IPS-11a (cell line): ENCODE measurements around the gene OR4E1.
"Not testable (repeated sequence)": the region's sequence is repeated elsewhere in the genome, so short reads cannot be mapped to it uniquely, and the experiment has no call there.

ENCODE experiments used
- H3K4me3 ChIP-seq: one replicate; pipeline ENCODE4 v1.5.1; 2013; ENCODE audit warnings: low read depth, low read length, control low read depth

Gene OR4E1, protein sequence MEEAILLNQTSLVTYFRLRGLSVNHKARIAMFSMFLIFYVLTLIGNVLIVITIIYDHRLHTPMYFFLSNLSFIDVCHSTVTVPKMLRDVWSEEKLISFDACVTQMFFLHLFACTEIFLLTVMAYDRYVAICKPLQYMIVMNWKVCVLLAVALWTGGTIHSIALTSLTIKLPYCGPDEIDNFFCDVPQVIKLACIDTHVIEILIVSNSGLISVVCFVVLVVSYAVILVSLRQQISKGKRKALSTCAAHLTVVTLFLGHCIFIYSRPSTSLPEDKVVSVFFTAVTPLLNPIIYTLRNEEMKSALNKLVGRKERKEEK

DNA sequence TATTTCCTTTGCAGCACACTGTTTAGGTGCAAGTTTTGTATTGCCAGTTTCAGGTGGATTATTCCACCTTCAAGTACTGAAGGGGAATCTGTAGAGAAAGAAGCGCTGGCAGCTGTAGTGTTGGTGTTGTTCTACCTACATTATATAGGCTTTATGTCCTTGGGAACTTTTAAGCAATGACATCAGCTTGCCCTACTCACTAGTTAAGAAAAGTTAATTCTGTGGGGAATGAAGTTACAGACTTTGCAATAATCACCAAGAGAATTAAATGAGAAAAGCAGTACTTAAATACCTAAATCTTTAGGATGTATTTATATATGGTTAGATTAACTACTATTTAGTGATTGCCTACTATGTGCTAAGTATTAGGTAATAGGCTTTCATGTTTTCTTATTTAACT, at the start of gene OR4E1:
Gene OR4E1 (minus strand): TSS at position 101 of the 400 bp plus-strand sequence. CDS start 2,883 bp downstream, outside the sequence.
- no peak within 1 kb of the TSS for H3K4me3 ChIP-seq

DNA sequence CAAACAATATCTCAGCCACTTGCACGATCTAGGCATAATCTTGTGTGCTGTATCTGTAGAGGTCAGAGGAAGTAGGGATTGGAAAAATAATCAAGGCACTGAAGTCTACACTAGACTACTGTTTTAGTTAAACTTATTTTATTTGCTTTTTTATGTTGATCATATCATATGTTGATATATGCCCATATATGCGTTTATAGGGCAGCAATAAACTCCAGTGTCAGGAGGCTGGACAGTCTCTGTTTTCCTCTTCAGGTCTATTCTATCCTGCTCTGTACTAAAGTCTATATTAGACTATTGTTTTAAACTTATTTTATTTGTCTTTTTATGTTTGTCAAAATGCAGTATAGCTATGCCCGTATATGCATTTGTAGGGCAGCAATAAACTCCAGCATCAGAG, 47.9 kb upstream of the OR4E1 start:
- H3K4me3 ChIP-seq: no peak overlapping the region

DNA sequence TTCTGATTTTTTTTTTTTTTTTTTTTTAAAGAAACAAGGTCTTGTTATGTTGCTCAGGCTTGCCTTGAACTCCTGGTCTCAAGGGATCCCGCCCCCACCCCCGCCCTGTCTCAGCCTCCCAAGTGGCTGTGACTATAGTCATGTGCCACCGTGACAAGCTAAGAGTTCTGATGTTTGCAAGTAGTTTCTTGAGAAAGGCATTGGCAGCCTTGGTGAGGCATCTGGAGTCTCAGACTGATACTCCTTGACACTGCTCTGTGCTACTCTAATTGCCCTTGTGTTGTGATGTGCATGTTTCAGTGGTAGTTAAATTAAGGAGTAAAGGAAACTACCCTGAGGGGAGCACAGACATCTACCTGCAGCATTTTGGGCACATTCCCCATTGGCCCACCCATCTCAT, 46.2 kb upstream of the OR4E1 start:
- no peak overlapping the region for H3K4me3 ChIP-seq

- no peak overlapping the region for H3K4me3 ChIP-seq
These were observed 40.8 kb upstream of the OR4E1 start for GRCh38 chr14:21714318-21714929.

- no peak overlapping the region for H3K4me3 ChIP-seq
These were observed 38.4 kb upstream of the OR4E1 start for GRCh38 chr14:21712036-21712435.

DNA sequence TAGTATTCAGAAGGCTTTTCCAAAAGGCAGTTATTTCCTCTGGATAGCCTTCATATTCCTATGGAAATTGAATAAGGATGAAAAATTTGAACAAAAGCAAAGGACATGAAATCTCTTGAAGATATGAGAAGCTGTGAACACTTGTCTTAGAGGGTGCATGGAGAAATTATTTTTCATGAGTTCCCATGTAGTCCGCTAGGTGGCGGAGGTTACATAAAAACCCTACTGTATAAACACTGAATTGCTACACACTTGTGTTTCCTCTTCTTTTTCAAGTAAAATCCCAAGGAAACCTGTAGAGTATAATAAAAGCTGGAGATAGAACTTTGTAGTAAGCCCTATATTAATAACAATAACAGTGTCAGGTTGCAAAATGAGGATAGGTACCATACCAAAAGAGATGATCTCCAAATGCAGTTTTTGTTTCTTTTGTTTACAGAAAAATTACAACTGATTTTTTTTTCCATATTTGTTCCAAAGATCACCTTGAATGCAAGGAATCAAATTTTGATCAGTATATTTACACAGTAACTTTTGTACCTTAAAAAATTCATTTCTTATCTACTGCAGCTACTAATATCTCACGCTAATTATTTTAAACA, 37.8 kb upstream of the OR4E1 start:
- H3K4me3 ChIP-seq: no peak overlapping the region

DNA sequence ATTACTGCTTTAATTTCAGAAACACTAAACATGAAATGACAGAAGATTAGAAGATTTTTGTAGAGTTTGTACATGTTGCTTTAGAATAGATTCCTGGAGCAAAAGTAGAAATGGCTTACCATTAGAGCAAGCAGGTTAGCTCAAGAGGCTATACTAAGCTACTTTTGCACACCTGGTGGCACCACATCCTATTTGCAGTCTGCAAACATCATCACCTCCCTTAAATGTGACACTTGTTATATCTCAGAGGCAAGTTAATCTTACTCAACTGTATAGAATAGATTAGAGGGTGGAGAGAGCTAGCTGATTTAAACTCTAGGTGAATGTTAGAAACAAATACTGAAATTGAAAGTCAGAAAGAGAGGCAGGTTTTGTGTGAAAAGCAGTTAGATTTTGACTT, 30.7 kb upstream of the OR4E1 start:
- no peak overlapping the region for H3K4me3 ChIP-seq

GRCh38 chr14:21703357-21704326, 30.0 kb upstream of the OR4E1 start:
- H3K4me3 ChIP-seq: no peak overlapping the region

DNA sequence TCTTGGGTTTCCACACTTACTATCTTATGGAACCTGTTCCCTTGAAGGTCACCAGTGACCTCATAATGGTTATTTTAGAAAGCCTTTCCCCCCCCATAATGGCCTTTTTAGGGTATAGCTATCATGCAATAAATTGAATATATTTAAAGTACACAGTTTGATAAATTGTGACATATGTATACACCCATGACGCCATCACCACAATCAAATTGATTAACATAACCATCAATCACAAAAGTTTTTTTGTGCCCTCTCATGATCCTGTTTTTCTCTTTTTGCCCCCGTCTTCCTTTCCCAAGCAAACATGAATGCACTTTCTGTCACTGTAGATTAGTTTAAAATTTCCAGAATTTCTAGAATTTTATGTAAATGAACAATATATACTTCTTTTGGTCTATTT, 28.7 kb upstream of the OR4E1 start:
- H3K4me3 ChIP-seq: no peak overlapping the region

GRCh38 chr14:21699551-21699950, 25.9 kb upstream of the OR4E1 start:
- no peak overlapping the region for H3K4me3 ChIP-seq

- not testable (repeated sequence) for H3K4me3 ChIP-seq
These were observed 24.9 kb upstream of the OR4E1 start for GRCh38 chr14:21698538-21698937.

- not testable (repeated sequence) for H3K4me3 ChIP-seq
These were observed 24.0 kb upstream of the OR4E1 start for GRCh38 chr14:21697662-21698061.

DNA sequence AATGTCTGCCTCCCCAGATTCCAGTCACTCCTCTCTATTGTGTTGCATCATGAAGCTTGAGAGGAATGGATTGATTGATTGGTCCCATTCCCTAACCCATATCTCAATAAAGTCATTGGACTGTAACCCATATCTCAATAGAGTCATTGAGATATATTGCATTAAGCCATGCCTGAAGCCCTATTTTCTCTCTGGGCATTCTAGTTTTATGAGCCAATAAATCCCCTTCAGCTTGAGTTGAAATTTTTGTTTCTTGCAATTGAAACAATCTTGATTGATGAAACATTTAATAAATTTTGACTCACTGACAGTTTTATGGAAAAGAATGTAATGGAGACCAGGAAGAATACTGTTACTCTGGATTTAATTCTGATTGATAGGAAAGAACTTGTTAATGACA, 20.8 kb upstream of the OR4E1 start:
- H3K4me3 ChIP-seq: no peak overlapping the region

DNA sequence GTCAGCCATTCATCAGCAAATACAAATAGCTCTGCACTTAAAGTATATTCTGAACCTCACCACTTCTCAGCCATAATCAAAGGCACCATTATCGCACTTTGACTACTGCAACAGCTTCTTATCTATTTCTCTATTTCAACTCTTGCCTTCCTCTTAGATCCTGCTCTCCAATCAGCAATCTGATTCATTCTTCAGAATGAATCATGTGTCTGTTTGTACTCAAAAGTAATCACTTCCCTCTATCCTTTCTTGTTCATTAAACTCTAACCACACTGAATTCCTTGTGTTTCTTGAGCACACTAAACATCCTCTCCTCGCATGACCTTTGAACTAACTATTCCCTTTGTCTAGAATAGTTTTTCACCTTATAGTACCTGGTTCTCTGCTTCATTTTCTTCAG, 12.8 kb upstream of the OR4E1 start:
- no peak overlapping the region for H3K4me3 ChIP-seq

- no peak overlapping the region for H3K4me3 ChIP-seq
These were observed 6.5 kb upstream of the OR4E1 start for GRCh38 chr14:21680072-21680471.

DNA sequence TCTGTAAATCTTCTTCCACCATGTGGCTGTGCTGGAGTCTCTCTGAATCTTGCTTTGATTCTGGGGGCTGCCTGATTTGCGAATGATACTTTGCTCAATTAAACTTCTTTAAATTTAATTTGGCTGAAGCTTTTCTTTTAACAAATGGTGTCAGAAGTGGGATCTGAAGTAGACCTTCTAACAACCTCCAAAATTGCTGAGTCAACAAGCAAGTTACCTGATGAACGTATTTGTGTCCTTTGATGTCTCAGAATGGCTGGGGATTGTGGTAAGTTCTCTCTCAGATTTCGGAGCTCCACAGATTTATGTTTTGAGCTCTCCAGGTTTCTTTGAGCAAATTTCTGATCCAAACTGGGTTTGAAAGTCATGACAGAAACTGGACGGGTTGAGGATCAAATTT, 1.9 kb upstream of the OR4E1 start:
- no peak overlapping the region for H3K4me3 ChIP-seq

DNA sequence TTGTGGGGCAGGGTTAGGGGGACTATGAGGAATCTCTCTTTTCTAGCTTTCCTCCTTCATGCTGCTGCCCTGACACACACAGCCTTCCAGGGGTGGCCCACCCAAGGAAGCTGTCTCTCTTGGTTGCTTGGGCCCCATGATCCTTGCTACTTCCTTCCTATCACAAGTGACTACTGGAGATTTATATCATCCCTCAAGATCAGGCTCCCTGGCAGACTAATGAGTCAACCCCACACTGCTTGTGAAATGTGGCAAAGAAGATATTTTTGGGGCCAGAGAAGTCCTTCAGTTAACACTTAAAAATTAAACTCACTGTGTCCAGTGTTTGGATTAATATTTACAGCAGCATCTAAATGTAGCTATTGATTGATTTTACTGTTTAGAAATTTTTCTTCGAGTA, 1.5 kb downstream of the OR4E1 start:
- H3K4me3 ChIP-seq: no peak overlapping the region

DNA sequence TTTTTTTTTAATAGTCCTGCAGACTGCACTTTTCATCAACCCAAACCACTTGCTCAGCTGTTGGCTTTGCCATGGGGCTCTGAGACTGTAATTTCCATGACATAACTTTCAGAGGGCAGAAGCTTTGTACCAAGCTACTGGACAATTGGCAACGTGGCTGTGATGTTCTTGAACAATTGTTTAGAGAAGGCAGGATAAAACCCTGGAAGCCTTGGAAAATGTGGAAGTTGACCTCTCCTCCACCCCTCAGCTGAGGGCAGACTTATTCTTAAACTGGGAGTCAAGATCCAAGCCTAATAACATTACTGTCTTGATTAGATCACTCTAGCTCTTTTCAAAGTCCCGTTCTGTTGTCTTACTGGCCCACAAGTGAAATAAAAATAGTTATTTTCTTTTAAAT, 2.2 kb downstream of the OR4E1 start:
- no peak overlapping the region for H3K4me3 ChIP-seq

DNA sequence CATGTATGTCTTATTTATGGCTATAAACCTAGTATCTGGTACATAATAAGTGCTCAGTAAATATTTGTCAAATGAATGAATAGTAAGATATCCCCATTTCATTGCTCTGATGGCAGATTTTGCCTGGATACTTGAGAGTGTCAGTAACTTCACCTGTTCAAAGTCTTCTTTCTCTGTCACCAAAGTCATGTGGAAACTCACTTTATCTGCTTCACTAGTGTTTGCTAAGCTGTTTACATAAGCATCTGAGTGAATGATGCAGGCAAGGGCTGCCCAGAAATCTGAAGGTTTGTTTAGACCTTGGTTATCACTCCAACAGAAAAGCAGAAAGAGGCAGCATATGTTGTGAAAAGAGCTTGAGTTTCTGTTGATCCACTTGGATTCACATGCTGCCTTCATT, 4.3 kb downstream of the OR4E1 start:
- no peak overlapping the region for H3K4me3 ChIP-seq

DNA sequence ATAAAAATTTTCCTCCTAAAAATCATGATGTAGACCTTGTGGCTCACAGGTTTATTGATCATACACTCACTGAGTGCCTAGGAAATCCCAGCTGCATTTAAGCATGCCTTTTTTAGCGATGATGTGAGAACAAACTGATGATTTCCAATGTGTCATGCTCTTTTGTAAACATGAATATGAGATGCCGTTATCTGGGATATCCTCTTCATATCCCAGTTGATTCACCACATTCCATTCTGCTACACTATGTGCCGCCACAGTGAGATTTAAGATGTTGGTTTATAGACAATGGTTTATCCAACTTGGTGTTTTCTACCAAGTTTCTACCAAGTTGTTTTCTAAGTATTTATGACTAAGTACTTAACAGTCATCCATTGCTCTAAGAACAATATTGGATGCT, 5.2 kb downstream of the OR4E1 start:
- H3K4me3 ChIP-seq: no peak overlapping the region

DNA sequence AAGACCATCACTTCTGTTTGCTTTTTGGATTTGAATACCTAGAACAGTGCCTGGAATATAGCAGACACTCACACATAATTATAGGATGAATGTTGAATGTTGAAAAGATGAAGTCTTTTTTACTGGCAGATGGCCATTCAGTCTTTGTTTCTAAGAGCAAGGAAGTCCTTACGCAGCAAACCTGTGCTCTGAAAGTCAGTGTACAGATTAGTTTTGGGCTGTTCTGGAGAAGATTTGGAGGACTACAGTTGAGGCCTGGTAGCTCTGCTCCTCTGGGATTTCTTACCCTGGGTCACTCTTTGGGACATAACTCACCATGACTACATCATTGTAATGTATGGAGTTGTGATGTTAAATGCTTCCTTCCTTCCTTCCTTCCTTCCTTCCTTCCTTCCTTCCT, 16.6 kb downstream of the OR4E1 start:
- no peak overlapping the region for H3K4me3 ChIP-seq
